ENCODE measurements around the gene HDAC5. TPM values are rescaled to one million over a fixed set of nuclear protein-coding genes. Genes with fewer than 3 reads are reported as not detected.
"Not testable (repeated sequence)": the region's sequence is repeated elsewhere in the genome, so short reads cannot be mapped to it uniquely, and the experiment has no call there.

The HDAC5 gene
- total RNA-seq, 1 donor from 2014 or later, result 22.7 TPM

GRCh38 chr17:44111777-44112176 is 11.7 kb downstream of the HDAC5 start:
- no peak for DNase-seq (ENCODE audit: low read depth)

GRCh38 chr17:44110823-44111633 is 12.4 kb downstream of the HDAC5 start:
- peak; percentile 73 for DNase-seq (ENCODE audit: low read depth)

DNA sequence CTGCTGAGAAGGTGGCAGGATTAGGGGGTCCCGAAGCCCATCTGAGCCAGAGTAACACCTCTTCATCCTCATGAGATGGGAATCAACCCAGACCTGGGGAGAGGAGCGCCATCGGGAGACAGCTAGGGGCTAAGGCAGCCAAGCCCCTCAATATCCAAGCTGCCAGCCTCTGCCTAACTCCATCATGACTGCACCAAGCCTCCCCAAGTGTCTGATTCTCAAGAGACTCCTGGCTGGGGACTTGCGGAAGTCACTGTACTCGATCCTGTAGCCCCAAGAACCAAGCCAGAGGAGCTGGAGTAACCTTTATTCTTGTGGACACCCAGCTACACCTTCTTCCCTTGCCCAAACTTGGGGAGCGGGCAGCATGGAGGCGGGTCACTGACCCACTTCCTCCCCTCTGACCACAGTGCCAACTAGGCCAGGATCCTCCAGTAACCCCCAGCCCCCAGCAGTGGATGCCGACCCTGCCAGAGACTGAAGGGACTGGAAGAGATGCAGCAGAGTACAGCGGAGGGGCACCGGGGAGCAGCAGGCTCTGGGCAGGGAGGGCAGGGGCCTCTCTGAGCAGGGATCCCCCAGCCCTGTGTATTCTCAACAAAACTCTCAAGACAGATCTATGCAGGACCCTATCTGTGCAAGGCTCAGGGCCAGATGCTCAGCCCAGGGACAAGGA is 13.3 kb downstream of the HDAC5 start:
- no peak for DNase-seq (ENCODE audit: low read depth)

DNA sequence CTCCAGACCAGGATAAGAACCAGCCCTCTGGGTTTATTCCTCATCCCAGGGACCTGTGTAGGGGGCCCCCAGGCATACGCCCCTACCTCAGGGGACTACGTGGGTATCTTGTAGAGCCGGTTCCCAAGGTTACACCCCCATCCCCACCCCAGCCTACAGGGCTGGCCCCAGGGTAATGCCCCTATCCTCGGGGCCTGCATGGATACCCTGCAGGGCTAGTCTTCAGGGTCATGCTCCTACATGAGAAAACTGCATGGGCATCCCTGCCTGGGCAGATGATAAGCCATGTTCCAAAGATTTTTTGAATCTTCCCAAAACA is 14.2 kb downstream of the HDAC5 start:
- DNase-seq (ENCODE audit: low read depth), result no peak

DNA sequence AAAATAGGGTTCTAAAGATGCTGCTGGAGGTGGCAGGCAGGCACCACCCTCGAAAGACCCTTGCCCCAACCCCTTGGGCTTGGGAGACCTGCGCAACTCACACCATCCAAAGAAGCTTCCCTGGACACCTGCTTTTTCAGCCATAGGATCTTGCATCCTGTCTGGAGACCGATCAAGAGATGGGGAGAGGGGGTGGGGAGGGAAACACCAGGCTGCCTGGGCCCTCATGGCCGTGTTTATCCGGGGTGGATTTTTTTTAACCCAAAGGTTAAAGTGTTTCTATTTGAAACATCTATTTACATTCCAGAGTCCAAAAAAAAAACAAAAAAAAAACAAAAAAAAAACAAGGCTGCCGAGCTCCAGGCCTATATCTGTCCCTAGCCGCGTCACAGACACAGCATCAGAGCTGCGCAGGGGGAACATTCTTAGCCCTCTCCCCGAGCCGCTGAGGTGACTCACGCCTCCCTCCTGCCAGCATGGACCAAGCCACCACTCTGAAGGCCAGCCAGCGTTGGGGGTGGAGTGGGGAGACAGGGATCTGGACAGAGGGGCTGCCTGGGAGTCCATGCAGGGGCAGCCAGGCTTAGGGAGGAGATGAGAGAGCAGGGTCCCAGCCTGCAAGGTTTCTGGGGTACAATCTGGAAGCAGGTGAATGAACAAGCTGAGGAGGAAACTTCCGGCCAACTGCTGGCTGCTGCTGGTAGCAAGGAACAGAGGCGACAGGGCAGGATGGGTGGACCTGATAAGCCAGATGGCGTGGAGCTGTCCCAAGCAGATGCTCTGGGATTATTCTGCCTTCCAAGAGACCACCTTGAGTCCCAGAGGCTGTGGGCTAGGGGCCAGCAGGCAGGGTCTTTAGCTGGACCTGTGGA is 14.8 kb downstream of the HDAC5 start:
- DNase-seq (ENCODE audit: low read depth), result peak; percentile 72

DNA sequence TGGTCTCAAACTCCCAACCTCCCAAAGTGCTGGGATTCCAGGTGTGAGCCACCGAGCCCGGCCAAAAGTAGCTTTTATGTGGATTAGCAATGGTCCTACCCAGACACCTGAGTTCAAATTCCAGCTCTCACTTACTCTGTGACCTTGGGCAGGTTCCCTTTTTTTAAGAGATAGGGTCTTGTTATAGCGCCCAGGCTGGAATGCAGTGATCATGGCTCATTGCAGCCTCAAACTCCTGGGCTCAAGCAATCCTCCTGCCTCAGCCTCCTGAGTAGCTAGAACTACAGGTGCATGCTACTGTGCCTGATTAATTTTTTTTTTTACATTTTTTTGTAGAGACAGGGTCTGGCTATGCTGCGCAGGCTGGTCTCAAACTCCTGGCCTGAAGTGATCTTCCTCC is 16.6 kb downstream of the HDAC5 start:
- no peak for DNase-seq (ENCODE audit: low read depth)

GRCh38 chr17:44105941-44106340 is 17.5 kb downstream of the HDAC5 start:
- DNase-seq (ENCODE audit: low read depth), result no peak

DNA sequence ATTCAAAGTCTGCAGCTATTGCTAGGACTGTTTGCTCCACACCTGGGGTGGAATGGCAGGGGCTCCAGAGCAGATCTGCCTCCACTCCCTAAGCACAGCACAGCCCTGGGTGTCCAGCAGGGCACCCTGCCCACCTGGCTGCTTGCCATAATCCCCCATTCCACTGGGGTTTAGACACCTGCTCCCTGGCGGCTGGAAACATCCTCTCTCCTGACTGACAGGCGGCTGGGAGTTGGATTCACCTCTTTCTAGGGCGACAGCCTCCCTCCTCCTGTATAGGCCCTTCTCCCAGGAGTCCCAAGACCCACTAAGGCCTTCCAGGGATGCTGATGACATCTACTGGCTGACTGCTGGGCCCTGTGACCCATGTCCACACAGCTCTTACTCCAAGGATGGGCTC is 18.0 kb downstream of the HDAC5 start:
- no peak for DNase-seq (ENCODE audit: low read depth)

GRCh38 chr17:44102849-44103622 is 20.4 kb downstream of the HDAC5 start:
- DNase-seq (ENCODE audit: low read depth), result no peak

DNA sequence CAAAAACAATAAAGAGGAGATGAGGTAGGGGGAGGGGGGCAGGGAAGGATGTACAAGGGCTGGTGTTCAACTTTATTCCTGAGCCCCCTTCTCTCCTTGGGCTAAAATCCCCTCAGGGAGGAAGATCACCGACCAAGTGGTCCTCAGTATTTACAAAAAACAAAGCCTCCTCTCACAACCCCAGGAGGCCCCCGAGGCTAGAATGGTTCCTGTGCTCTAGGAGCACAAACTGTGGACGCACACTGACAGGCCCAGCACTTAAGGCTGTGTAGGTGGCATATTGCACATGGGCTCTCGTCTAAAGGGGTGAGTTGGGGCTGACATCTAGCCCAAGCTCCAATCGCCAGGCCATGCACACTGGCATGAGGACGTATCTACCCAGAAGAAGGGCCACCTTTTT is 21.6 kb downstream of the HDAC5 start:
- DNase-seq (ENCODE audit: low read depth), result not testable (repeated sequence)

GRCh38 chr17:44097110-44097958 is 26.1 kb downstream of the HDAC5 start:
- peak; percentile 34 for DNase-seq (ENCODE audit: low read depth)

GRCh38 chr17:44095647-44096496 is 27.6 kb downstream of the HDAC5 start:
- DNase-seq (ENCODE audit: low read depth), result peak; percentile 50

DNA sequence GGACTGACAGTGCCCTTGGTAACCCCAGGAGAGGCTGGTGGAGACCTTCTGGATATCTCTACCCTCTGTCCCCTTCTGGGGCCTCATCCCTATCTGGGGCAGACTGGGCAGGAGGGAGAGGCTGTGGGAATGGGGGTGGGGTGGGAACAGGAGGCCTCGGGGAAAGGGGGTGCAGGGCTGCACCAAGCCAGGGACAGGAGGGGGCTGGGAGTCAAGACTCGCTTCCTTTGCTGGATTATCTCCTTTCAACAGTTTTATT is 28.1 kb downstream of the HDAC5 start:
- no peak for DNase-seq (ENCODE audit: low read depth)

DNA sequence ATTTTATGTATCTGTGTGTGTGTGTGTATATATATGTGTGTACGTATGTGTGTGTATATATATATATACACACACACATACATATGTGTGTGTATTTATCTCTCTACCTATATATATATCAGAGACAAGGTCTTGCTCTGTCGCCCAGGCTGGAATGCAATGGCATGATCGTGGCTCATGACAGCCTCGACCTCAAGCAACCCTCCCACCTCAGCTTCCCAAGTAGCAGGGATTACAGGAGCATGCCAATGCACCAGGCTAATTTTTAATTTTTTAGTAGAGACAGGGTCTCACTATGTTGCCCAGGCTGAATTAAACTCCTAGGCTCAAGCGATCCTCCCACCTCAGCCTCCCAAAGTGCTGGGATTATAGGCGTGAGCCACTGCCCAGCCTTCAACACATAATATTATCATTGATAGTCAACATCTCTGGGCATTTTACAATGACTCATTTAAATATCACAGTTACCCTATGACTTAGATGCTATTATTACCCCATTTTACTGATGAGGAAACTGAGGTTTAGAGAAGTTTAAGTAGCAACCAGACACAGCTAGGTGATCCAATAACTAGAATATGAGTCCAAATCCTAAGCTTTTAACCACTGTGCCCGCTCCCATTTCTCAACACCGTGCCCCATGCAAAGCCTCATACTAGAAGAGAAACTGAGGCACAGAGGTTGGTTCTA is 28.6 kb downstream of the HDAC5 start:
- DNase-seq (ENCODE audit: low read depth), result no peak

DNA sequence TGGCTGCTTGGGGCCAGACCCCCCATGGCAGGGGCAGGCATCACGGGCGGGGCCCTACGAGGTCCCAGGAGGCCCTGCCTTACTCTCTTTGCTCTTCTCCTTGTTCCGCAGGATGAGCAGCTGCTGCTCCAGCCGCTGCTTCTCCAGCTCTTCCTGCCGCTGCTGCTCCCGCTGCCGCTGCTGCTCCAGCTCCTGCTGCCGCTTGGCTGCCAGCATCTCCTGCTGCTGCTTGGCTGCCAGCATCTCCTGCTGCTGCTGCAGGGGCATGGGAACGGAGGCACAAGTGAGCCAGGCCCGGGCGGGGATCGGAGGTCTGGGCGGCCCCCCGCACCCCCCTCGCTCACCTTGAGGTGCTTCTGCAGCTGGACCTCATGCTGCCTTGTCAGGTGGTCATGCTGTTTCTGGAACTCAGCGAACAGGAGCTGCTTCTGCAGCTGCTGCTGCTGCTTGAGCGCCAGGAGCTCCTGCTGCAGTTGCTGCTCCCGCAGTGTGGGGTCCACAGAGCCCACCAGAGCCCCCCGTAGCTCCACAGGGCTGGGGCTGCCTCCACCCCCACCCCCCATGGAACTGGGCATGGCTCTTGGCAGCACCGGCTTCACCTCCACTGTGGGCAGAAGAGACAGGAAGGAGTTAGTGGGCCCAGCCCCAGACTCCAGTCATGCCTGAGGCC is 30.1 kb downstream of the HDAC5 start:
- no peak for DNase-seq (ENCODE audit: low read depth)

GRCh38 chr17:44092051-44092450 is 31.4 kb downstream of the HDAC5 start:
- DNase-seq (ENCODE audit: low read depth), result no peak

DNA sequence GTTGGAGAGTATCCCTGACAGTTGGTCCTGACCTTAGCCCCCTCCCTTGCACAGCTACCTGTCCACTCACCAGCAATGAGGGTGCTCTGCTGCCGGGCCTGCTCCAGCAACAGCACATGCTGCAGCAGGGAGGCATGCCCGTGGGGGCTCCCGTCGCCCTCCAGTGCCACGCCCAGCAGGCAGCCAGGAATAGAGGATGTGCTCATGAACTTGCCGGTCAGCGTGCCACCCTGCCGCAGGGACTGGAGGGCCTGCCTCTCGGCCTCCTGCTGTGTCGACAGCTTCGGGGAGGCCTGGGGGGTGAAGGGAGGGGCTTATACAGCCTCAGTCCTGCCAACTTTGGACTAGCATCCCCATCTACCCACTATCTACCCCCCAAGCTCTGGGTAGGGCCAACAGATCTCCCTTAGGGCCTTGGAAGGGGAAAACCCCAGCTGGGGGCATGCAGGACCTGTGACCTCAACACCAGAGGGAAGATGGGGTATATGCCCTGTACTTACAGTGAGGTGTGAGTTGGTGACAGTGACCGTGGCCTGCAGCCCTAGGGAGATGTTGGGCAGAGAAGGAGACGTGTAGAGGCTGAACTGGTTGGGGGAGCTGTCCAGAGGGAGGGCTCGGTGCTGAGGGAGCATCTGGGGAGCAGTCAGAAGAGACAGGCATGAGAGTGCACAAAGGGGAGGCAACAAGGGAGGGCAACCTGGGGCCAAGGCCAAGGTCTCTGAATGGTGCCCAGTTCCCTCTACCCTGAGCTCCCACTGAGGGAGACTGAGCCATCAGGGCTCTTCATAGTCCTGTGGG is 32.0 kb downstream of the HDAC5 start:
- DNase-seq (ENCODE audit: low read depth), result no peak

- DNase-seq (ENCODE audit: low read depth), result no peak
These were observed 35.2 kb downstream of the HDAC5 start for GRCh38 chr17:44088254-44088653.
